HCT116 (cell line): ENCODE measurements around the gene GRIN2D. TPM values are rescaled to one million over a fixed set of nuclear protein-coding genes. Genes with fewer than 3 reads are reported as not detected.
A peak's percentile ranks its signal among the peaks of the same experiment; 100 is the strongest.

Source experiments
- ATAC-seq: fragments of 200-7000 bp; cut with Tn5 transposase; 2 replicates; pipeline ENCODE4 v1.9.1; 2020; ENCODE audit warnings: mild to moderate bottlenecking, moderate library complexity
- BruUV-seq: library from RNA; stranded (reverse); fragments of 400-500 nt; replicated peaks from 2 replicates; lab custom pipeline; 2021; lab: Mats Ljungman, UMichigan
- CTCF ChIA-PET: fragments of 300-600 bp; sonication (Branson Sonifier 250); formaldehyde crosslinking; loops from one replicate; lab custom pipeline; 2021; ENCODE audit warnings: antibody characterized with exemption; lab: Charles Lee
- POLR2A ChIA-PET: fragments of 300-600, 350-600 bp; sonication (Branson Sonifier 250); formaldehyde crosslinking; loops from one replicate; lab custom pipeline; 2021; ENCODE audit warnings: antibody characterized with exemption; lab: Charles Lee
- RAD21 ChIA-PET, 2 experiments: fragments of 300-600 bp; sonication (Branson Sonifier 250); formaldehyde crosslinking; loops; one replicate each; lab custom pipeline; 2023; ENCODE audit warnings: low total read pairs in 2 of 2; ENCODE audit not compliant: uncharacterized antibody in 2 of 2, unreplicated experiment in 2 of 2, low non-redundant PET in 1 of 2; lab: Charles Lee
- DNase-seq: peaks from one replicate; pipeline ENCODE4 v3.0.0-alpha.2; 2010; ENCODE audit warnings: low read depth, low spot score
- H2AFZ ChIP-seq: fragments of 200-600 bp; shearing (Covaris generic), sonication (generic); 2 replicates; pipeline ENCODE4 v1.6.1; 2017; ENCODE audit warnings: low read depth, mixed run types, mixed read lengths, antibody characterized with exemption, low read length; ENCODE audit not compliant: poor library complexity, severe bottlenecking
- H3K27ac ChIP-seq: 2 replicates; pipeline ENCODE4 v1.5.1; 2012; ENCODE audit warnings: low read depth, low read length
- H3K27me3 ChIP-seq: fragments of 200-600 bp; sonication (generic); 2 replicates; pipeline ENCODE4 v1.6.1; 2016; ENCODE audit warnings: mixed run types, low read length, mixed read lengths; ENCODE audit not compliant: insufficient read depth
- H3K36me3 ChIP-seq, 2 experiments: fragments of 200-500 bp in 1 of 2; fragments of 200-600 bp in 1 of 2; sonication (Bioruptor generic) in 1 of 2; sonication (generic) in 1 of 2; 2 replicates each; pipeline versions ENCODE4 v1.5.1 to v1.6.1; 2014 to 2016; ENCODE audit warnings: low read length in 2 of 2, inconsistent platforms in 1 of 2, mixed read lengths in 1 of 2, mixed run types in 1 of 2; ENCODE audit not compliant: insufficient read depth in 2 of 2, control insufficient read depth in 1 of 2
- H3K4me1 ChIP-seq, 2 experiments: fragments of 200-600 bp in 1 of 2; sonication (generic) in 1 of 2; 2 replicates each; pipeline versions ENCODE4 v1.5.1 to v1.6.1; 2012 to 2017; ENCODE audit warnings: low read length in 2 of 2, inconsistent platforms in 1 of 2, mild to moderate bottlenecking in 1 of 2, mixed read lengths in 1 of 2, mixed run types in 1 of 2, moderate library complexity in 1 of 2; ENCODE audit not compliant: insufficient read depth in 2 of 2, control insufficient read depth in 1 of 2
- H3K4me2 ChIP-seq: fragments of 200-600 bp; sonication (generic); 2 replicates; pipeline ENCODE4 v1.6.1; 2017; ENCODE audit warnings: mixed run types, low read length, mixed read lengths
- H3K4me3 ChIP-seq, 2 experiments: fragments of 200-600 bp in 1 of 2; sonication (generic) in 1 of 2; replicated peaks in 1 of 2; 2 replicates each; pipeline ENCODE4 v1.5.1; 2011 to 2016; ENCODE audit warnings: low read length in 2 of 2, control low read depth in 1 of 2, low read depth in 1 of 2, mild to moderate bottlenecking in 1 of 2, mixed read lengths in 1 of 2, mixed run types in 1 of 2
- H3K79me2 ChIP-seq: fragments of 200-600 bp; sonication (generic); 2 replicates; pipeline ENCODE4 v1.6.1; 2017; ENCODE audit warnings: mild to moderate bottlenecking, mixed run types, low read length, moderate library complexity, mixed read lengths; ENCODE audit not compliant: insufficient read depth
- H3K9ac ChIP-seq: fragments of 200-600 bp; sonication (generic); 2 replicates; pipeline ENCODE4 v1.6.1; 2016; ENCODE audit warnings: low read length, mixed read lengths
- H3K9me2 ChIP-seq: fragments of 200-600 bp; sonication (generic), shearing (Covaris generic); 2 replicates; pipeline ENCODE4 v1.6.1; 2017; ENCODE audit warnings: mixed run types, mild to moderate bottlenecking, moderate library complexity; ENCODE audit not compliant: insufficient read depth
- H3K9me3 ChIP-seq, 2 experiments: fragments of 200-500 bp in 1 of 2; fragments of 200-600 bp in 1 of 2; sonication (Bioruptor generic) in 1 of 2; sonication (generic) in 1 of 2; 2 replicates each; pipeline ENCODE4 v1.6.1; 2014 to 2017; ENCODE audit warnings: low read length in 2 of 2, mixed read lengths in 2 of 2, inconsistent platforms in 1 of 2, low read depth in 1 of 2, mild to moderate bottlenecking in 1 of 2, mixed run types in 1 of 2, moderate library complexity in 1 of 2; ENCODE audit not compliant: control insufficient read depth in 1 of 2, insufficient read depth in 1 of 2
- H4K20me1 ChIP-seq: fragments of 200-600 bp; sonication (generic), shearing (Covaris generic); 2 replicates; pipeline ENCODE4 v1.6.1; 2017; ENCODE audit warnings: mixed run types, mild to moderate bottlenecking, moderate library complexity; ENCODE audit not compliant: insufficient read depth
- CEBPB ChIP-seq: IDR thresholded peaks from 2 replicates; pipeline ENCODE4 v1.6.1; 2012; ENCODE audit warnings: low read depth
- EGR1 ChIP-seq: IDR thresholded peaks from 2 replicates; pipeline ENCODE4 v1.6.1; 2012; ENCODE audit warnings: low read depth
- EZH2 ChIP-seq: fragments of 200-600 bp; sonication (generic); IDR thresholded peaks from 2 replicates; pipeline ENCODE4 v1.6.1; 2017; ENCODE audit warnings: antibody characterized with exemption, mixed run types
- EZH2phosphoT487 ChIP-seq: fragments of 200-600 bp; IDR thresholded peaks from 2 replicates; pipeline ENCODE4 v1.6.1; 2018; ENCODE audit warnings: antibody characterized with exemption, borderline replicate concordance
- JUND ChIP-seq: IDR thresholded peaks from 2 replicates; pipeline ENCODE4 v1.6.1; 2012
- POLR2A ChIP-seq: IDR thresholded peaks from 2 replicates; pipeline ENCODE4 v1.7.0; 2011; ENCODE audit warnings: borderline replicate concordance; ENCODE audit not compliant: insufficient read depth, insufficient read length; ENCODE audit errors: extremely low read depth
- RAD21 ChIP-seq: IDR thresholded peaks from 2 replicates; pipeline ENCODE4 v1.6.1; 2012; ENCODE audit warnings: low read depth, mild to moderate bottlenecking
- SRF ChIP-seq: IDR thresholded peaks from 2 replicates; pipeline ENCODE4 v1.6.1; 2012; ENCODE audit warnings: low read depth
- TCF7L2 ChIP-seq: IDR thresholded peaks from 2 replicates; pipeline ENCODE4 v1.7.0; 2011; ENCODE audit warnings: borderline replicate concordance, inconsistent platforms; ENCODE audit not compliant: insufficient read depth, insufficient read length; ENCODE audit errors: extremely low read depth
- YY1 ChIP-seq: IDR thresholded peaks from 2 replicates; pipeline ENCODE4 v1.6.1; 2011; ENCODE audit warnings: low read length, low read depth, moderate library complexity, mild to moderate bottlenecking; ENCODE audit not compliant: insufficient replicate concordance; ENCODE audit errors: extremely low read depth
- intact Hi-C: fragments of 100-400 bp; cut with micrococcal nuclease; formaldehyde crosslinking; loops from 2 replicates; pipeline ENCODE4 v1.10.0; 2022
- total RNA-seq: library from RNA; stranded (reverse); gene quantifications from one replicate; pipeline ENCODE4 v1.2.1, GENCODE V29; 2021; ENCODE audit not compliant: unreplicated experiment
- TF ChIP-seq, protein P1 (sequence below): IDR thresholded peaks from 2 replicates; pipeline ENCODE4 v1.6.1; 2012; ENCODE audit warnings: low read depth

The GRIN2D gene
- total RNA-seq, 1 experiment from 2014 or later, result 26.2 TPM

DNA sequence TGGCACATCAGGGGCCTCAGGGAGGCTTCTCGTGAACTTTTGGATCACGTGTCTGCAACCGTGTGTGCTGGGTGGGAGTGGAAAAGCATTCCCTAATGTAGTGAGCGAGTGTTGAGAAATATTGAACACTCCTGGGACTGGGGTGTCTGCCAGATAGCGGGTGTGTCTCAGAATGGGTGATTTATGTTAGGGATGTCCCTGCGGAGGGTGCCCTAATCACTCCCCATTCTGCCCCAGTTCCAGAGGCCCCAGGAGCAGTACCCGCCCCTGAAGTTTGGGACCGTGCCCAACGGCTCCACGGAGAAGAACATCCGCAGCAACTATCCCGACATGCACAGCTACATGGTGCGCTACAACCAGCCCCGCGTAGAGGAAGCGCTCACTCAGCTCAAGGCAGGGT, 28.1 kb downstream of the GRIN2D start (continued):
- TF ChIP-seq, protein P1, sequence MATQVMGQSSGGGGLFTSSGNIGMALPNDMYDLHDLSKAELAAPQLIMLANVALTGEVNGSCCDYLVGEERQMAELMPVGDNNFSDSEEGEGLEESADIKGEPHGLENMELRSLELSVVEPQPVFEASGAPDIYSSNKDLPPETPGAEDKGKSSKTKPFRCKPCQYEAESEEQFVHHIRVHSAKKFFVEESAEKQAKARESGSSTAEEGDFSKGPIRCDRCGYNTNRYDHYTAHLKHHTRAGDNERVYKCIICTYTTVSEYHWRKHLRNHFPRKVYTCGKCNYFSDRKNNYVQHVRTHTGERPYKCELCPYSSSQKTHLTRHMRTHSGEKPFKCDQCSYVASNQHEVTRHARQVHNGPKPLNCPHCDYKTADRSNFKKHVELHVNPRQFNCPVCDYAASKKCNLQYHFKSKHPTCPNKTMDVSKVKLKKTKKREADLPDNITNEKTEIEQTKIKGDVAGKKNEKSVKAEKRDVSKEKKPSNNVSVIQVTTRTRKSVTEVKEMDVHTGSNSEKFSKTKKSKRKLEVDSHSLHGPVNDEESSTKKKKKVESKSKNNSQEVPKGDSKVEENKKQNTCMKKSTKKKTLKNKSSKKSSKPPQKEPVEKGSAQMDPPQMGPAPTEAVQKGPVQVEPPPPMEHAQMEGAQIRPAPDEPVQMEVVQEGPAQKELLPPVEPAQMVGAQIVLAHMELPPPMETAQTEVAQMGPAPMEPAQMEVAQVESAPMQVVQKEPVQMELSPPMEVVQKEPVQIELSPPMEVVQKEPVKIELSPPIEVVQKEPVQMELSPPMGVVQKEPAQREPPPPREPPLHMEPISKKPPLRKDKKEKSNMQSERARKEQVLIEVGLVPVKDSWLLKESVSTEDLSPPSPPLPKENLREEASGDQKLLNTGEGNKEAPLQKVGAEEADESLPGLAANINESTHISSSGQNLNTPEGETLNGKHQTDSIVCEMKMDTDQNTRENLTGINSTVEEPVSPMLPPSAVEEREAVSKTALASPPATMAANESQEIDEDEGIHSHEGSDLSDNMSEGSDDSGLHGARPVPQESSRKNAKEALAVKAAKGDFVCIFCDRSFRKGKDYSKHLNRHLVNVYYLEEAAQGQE, result no peak
- TF ChIP-seq POLR2A (no peak), EZH2phosphoT487 (no peak), CEBPB (no peak), SRF (no peak), RAD21 (no peak)
- TF ChIP-seq, all 23 proteins: peak for 0

DNA sequence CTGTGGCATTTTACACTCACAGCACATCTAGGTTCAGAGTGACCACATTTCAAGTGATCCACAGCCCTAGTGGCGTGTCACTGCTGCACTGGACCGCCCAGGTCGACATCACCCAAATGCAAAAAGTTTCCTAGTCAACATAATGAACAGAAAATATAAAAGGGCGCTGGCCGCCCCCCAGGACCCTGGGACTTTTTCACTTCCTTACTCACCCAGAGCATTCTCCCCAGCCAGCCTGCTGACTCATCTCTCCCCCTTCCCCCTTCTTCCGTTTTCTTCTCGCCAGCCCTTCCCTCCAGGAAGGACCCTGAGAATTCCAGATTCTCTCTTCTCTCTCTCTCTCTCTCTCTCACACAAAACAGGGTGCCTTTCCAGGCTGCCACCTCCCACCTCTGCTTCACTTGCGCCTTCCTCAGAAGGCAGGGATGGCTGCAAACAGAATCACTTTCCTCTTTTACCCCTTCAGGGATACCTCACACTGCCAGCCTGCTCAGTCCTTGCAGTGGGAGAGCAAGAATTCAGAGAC, 31.3 kb downstream of the GRIN2D start:
- Histone ChIP-seq H3K9me2 (no peaks in the 10 kb centered on the region), H3K27me3 (no peaks in the 10 kb centered on the region), H2AFZ (no peak overlapping the region), H3K4me3 (no peak overlapping the region), H3K9ac (no peak overlapping the region; the same call in 1 of the 2 replicates), H3K4me2 (peak overlapping the region; percentile 47), H3K9me3 (no peaks in the 10 kb centered on the region), H4K20me1 (no peaks in the 10 kb centered on the region), H3K36me3 (peaks cover 10 to 29% of the 10 kb centered on the region in 2 experiments; a peak in 3 of 4 replicates), H3K79me2 (no peaks in the 10 kb centered on the region), H3K4me1 (peaks cover 7 to 11% of the 10 kb centered on the region in 2 experiments), H3K27ac (peak overlapping the region; percentile 59; the same call in 1 of the 2 replicates)
- ChIA-PET RAD21 (no interaction called here), POLR2A (no interaction called here), CTCF (no interaction called here)
- ATAC-seq, result peak; percentile 55
- intact Hi-C loops, result no loop called here
- DNase-seq, result no peak
- BruUV-seq, result no TSS peak
- no peak for TF ChIP-seq EZH2
- no peak for TF ChIP-seq EGR1
- peak; percentile 30; the same call in 1 of the 2 replicates for TF ChIP-seq JUND
- TF ChIP-seq YY1, result no peak
- no peak for TF ChIP-seq SRF
- TF ChIP-seq EZH2phosphoT487, result no peak
- TF ChIP-seq TCF7L2, result no peak
